ENCODE data around the gene KCTD5.

The KCTD5 gene

DNA sequence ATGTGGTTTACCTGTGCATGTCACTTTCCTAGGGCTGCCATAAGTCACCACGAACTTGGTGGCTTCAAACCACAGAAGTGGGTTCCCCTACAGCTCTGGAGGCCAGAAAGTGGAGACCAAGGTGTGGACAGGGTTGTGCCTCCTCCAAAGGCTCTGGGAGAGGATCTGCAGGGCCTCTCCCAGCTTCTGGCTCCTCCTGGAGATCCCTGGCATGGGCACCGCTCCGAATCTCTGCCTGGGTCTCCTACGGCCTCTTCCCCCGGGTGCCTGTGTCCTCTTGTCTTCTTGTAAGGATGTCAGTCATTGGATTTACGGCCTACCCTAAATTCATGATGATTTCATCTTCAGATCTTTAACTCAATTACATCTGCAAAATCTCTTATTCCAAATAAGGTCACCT is 67.6 kb downstream of the KCTD5 start:
- Histone ChIP-seq H3K36me3 (peaks cover 27% of the 10 kb centered on the region), H3K27me3 (ENCODE audit: insufficient read depth, low read depth, severe bottlenecking) (no peaks in the 10 kb centered on the region), H3K27ac (no peak overlapping the region), H3K9me3 (ENCODE audit: severe bottlenecking) (no peaks in the 10 kb centered on the region), H3K4me3 (ENCODE audit: low read depth, low read length) (no peak overlapping the region)
- DNase-seq: no peak
- TF ChIP-seq, protein P1, sequence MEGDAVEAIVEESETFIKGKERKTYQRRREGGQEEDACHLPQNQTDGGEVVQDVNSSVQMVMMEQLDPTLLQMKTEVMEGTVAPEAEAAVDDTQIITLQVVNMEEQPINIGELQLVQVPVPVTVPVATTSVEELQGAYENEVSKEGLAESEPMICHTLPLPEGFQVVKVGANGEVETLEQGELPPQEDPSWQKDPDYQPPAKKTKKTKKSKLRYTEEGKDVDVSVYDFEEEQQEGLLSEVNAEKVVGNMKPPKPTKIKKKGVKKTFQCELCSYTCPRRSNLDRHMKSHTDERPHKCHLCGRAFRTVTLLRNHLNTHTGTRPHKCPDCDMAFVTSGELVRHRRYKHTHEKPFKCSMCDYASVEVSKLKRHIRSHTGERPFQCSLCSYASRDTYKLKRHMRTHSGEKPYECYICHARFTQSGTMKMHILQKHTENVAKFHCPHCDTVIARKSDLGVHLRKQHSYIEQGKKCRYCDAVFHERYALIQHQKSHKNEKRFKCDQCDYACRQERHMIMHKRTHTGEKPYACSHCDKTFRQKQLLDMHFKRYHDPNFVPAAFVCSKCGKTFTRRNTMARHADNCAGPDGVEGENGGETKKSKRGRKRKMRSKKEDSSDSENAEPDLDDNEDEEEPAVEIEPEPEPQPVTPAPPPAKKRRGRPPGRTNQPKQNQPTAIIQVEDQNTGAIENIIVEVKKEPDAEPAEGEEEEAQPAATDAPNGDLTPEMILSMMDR (IDR thresholded peaks at IDR 0.05; ENCODE audit: low read depth, low read length): no peak

DNA sequence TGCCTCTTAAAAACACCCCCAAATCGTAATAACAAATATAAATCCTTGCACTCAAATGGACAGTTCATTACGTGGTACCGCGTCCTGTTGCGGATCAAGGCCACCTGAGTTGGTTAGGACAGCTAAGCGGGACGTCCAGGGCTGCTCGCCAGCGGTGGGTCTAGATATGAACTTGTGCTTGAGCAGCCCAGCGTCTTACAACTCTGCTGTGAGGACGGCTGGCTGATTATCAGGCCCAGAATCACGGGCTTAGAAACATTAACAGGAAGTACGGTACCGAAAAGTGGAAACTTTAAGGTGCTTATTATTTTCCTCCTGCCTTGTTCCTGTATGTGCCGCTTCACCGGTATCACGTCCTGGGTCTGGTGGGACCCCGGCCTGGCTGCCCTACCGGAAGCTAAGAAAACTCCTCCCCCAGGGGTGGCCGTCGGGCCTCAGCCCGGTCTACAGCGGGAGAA is 69.3 kb downstream of the KCTD5 start:
- H3K9me3 ChIP-seq (ENCODE audit: severe bottlenecking): no peaks in the 10 kb centered on the region
- H3K4me3 ChIP-seq (ENCODE audit: low read depth, low read length): peak overlapping the region; percentile 97
- DNase-seq: peak; percentile 87
- no peaks in the 10 kb centered on the region for H3K27me3 ChIP-seq (ENCODE audit: insufficient read depth, low read depth, severe bottlenecking)
- H3K36me3 ChIP-seq: peaks cover 42% of the 10 kb centered on the region
- peak overlapping the region; percentile 100 for H3K27ac ChIP-seq
- TF ChIP-seq, protein P1 (IDR thresholded peaks at IDR 0.05; ENCODE audit: low read depth, low read length): no peak

DNA sequence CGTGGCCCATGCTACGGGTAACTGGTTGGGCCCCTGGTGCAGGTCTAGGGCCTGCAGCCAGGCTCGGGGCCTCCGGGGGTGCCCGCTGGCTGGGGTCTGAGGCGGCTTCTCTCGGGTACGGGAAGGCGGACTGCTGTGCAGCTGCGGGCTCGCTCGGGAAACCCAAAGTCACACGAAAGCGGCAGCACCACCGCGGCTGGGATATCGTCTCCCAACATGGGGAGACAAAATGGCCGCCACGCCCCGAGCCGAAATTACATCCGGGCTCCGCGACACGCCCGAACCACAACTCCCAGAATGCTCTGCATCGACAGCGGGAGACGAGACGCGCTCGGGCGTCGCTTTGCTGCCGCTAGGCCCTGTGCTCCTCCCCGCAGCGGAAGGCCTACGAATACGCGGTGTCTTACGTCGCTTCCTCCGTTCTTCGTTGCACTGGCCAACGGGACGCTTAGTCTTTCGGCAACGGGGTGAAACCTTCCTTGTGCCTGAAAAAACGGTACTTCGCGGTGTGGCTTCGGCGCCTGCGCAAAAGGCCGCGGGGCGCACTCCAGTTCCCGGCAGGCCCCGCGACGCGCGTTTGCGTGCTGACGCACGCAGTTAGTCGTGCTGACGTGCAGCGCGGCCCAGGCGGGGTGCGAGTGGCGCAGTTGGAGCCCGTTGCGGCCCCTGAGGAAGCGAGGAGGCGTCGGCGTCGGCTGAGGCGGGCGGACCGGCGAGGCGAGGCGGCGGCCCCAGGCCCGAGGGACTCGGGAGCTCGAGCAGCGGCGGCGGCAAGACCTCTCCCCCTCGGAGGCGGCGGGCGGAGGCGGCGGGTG is 69.9 kb downstream of the KCTD5 start, which contains the start of gene SRRM2:
Gene SRRM2, plus strand, starts transcription at position 604 of the 815 bp plus-strand sequence. CDS start 3,727 bp downstream, outside the sequence.
- TF ChIP-seq, protein P1 (IDR thresholded peaks at IDR 0.05; ENCODE audit: low read depth, low read length): no peak
- H3K4me3 ChIP-seq (ENCODE audit: low read depth, low read length): peak within 1 kb of the TSS; percentile 97
- H3K27me3 ChIP-seq (ENCODE audit: insufficient read depth, low read depth, severe bottlenecking): no peaks in the 10 kb centered on the region
- H3K27ac ChIP-seq: peak within 1 kb of the TSS; percentile 100
- peaks cover 49% of the 10 kb centered on the region for H3K36me3 ChIP-seq
- DNase-seq: peak; percentile 96
- no peaks in the 10 kb centered on the region for H3K9me3 ChIP-seq (ENCODE audit: severe bottlenecking)

DNA sequence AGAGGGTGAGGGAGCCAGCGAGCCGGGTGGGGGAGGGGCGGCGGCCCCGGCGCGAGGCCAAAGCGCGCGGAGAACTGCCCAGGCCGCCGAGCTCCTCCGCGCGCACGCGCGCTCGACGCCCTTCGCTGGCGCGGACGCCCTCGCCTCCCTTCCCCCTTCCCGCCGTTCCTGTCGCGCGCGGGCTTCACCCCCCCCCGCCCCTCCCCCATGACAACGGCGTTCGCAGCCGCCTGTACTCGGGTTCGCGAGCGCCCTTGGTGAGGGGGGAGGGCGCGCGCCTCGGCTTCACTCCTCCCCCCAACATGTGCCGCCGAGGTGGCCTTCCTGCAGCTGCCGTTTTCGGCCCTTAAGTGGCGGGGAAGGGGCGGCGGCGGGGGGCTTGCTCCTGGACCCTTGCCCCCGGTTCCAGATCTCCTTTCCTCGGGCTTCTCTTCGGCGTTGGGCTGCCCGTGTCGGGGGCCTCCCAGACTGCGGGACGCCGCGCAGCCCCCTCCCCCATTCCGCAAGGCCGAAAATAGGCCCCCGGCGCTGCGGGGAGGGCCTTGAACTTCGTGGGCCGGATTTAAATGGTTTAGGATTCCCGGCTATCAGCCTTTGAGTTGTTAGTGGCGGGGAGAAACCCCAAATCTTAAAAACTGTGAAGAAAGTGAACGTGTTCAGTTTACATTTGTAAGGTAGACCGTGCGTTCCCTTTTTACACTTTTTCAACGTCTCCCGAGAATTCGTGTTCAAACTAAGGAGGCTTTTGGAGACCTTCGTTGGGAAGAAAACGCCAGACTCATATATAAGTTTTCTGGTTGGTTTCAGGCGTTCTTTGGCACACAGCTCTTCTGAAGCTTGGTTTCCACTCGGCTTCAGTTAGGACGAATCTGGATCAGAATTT is 70.8 kb downstream of the KCTD5 start:
- peak overlapping the region; percentile 97 for H3K4me3 ChIP-seq (ENCODE audit: low read depth, low read length)
- peak overlapping the region; percentile 100 for H3K27ac ChIP-seq
- TF ChIP-seq, protein P1 (IDR thresholded peaks at IDR 0.05; ENCODE audit: low read depth, low read length): no peak
- DNase-seq: peak; percentile 86
- peaks cover 57% of the 10 kb centered on the region for H3K36me3 ChIP-seq
- no peaks in the 10 kb centered on the region for H3K27me3 ChIP-seq (ENCODE audit: insufficient read depth, low read depth, severe bottlenecking)
- H3K9me3 ChIP-seq (ENCODE audit: severe bottlenecking): no peaks in the 10 kb centered on the region

DNA sequence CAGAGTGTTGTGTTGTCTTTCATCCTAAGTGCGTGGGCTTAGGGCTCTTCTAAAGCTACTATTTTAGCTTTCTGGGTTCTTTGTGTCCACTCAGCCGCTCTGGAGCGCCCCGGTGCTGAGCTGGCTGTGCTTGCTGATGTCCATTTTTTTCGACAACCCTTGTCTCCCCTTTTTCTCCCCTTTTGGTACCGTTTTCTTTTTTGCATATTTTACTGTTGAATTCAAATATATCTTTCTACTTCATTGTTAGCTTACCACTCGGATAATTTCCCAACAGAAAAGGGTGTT is 71.4 kb downstream of the KCTD5 start:
- Histone ChIP-seq H3K4me3 (ENCODE audit: low read depth, low read length) (peak overlapping the region; percentile 97), H3K27me3 (ENCODE audit: insufficient read depth, low read depth, severe bottlenecking) (no peaks in the 10 kb centered on the region), H3K9me3 (ENCODE audit: severe bottlenecking) (no peaks in the 10 kb centered on the region), H3K36me3 (peaks cover 63% of the 10 kb centered on the region), H3K27ac (peak overlapping the region; percentile 100)
- TF ChIP-seq, protein P1 (IDR thresholded peaks at IDR 0.05; ENCODE audit: low read depth, low read length): no peak
- DNase-seq: no peak
